IMR-90 (cell line): ENCODE measurements around the gene MED12L.

ENCODE experiments used
- BHLHE40 ChIP-seq: fragments of 150-350 bp; IDR thresholded peaks from 2 replicates; pipeline ENCODE4 v1.6.1; 2016; ENCODE audit warnings: mild to moderate bottlenecking, low read depth, low read length
- CEBPB ChIP-seq: IDR thresholded peaks from 2 replicates; pipeline ENCODE4 v1.6.1; 2012; ENCODE audit warnings: low read depth, low read length, improper control_type of control experiment
- CHD1 ChIP-seq: IDR thresholded peaks from 2 replicates; pipeline ENCODE4 v1.6.1; 2012; ENCODE audit warnings: low read depth, low read length, improper control_type of control experiment
- FOS ChIP-seq: fragments of 150-350 bp; IDR thresholded peaks from 2 replicates; pipeline ENCODE4 v1.6.1; 2016; ENCODE audit warnings: low read depth, low read length
- MAFK ChIP-seq: IDR thresholded peaks from 2 replicates; pipeline ENCODE4 v1.6.1; 2012; ENCODE audit warnings: low read depth, low read length, improper control_type of control experiment
- MAZ ChIP-seq: IDR thresholded peaks from 2 replicates; pipeline ENCODE4 v1.6.1; 2012; ENCODE audit warnings: low read depth, mild to moderate bottlenecking, low read length, improper control_type of control experiment, moderate library complexity, borderline replicate concordance
- NFE2L2 ChIP-seq: fragments of 150-350 bp; IDR thresholded peaks from 2 replicates; pipeline ENCODE4 v1.6.1; 2016; ENCODE audit warnings: low read depth, mild to moderate bottlenecking, low read length
- POLR2A ChIP-seq: IDR thresholded peaks from 2 replicates; pipeline ENCODE4 v1.6.1; 2012; ENCODE audit warnings: mild to moderate bottlenecking, low read depth, low read length
- RAD21 ChIP-seq: IDR thresholded peaks from 2 replicates; pipeline ENCODE4 v1.6.1; 2012; ENCODE audit warnings: low read length, improper control_type of control experiment
- RFX5 ChIP-seq: IDR thresholded peaks from 2 replicates; pipeline ENCODE4 v1.8.0; 2012; ENCODE audit warnings: low read depth, mild to moderate bottlenecking, low read length, moderate library complexity
- SMC3 ChIP-seq: fragments of 150-350 bp; IDR thresholded peaks from 2 replicates; pipeline ENCODE4 v1.6.1; 2016; ENCODE audit warnings: low read depth, mild to moderate bottlenecking, antibody characterized with exemption, low read length, moderate library complexity
- TF ChIP-seq, protein P1 (sequence below): conservative IDR thresholded peaks from 2 replicates; pipeline ENCODE4 v1.5.1; 2012; ENCODE audit warnings: mild to moderate bottlenecking, low read depth, low read length, improper control_type of control experiment

DNA sequence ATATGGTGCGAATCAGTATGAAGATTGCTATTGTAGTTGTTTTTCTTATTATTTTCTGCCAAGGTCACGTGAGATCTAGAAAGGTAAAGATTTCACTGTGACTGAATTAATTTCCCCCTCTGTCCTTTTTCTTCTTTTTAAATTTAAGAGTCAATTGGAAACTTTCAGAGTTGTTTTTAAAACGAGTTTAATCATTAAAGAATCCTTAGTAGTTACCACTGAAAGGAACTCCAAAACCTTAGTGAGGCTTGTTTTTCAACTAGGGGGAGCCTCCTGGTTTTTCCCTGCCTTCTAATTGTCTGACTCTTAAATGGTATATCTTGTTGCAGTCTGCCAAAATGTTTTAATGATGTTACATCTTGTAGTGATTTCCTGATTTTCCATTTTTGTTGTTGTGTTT lies 281.5 kb downstream of the MED12L start:
- TF ChIP-seq SMC3 (no peak), POLR2A (no peak), MAZ (no peak), RAD21 (no peak), FOS (no peak), CHD1 (no peak), NFE2L2 (no peak), CEBPB (no peak), MAFK (no peak), BHLHE40 (no peak), RFX5 (no peak)
- TF ChIP-seq, protein P1, sequence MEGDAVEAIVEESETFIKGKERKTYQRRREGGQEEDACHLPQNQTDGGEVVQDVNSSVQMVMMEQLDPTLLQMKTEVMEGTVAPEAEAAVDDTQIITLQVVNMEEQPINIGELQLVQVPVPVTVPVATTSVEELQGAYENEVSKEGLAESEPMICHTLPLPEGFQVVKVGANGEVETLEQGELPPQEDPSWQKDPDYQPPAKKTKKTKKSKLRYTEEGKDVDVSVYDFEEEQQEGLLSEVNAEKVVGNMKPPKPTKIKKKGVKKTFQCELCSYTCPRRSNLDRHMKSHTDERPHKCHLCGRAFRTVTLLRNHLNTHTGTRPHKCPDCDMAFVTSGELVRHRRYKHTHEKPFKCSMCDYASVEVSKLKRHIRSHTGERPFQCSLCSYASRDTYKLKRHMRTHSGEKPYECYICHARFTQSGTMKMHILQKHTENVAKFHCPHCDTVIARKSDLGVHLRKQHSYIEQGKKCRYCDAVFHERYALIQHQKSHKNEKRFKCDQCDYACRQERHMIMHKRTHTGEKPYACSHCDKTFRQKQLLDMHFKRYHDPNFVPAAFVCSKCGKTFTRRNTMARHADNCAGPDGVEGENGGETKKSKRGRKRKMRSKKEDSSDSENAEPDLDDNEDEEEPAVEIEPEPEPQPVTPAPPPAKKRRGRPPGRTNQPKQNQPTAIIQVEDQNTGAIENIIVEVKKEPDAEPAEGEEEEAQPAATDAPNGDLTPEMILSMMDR, result no peak
